Gastroesophageal sphincter (tissue), 3 donors: ENCODE measurements around the gene LRBA.

Experiments
- CTCF ChIP-seq, 4 experiments: fragments of 200-600 bp in 2 of 4; fragments of 450-650 bp in 2 of 4; sonication (generic) in 1 of 4; IDR thresholded peaks; one replicate each; pipeline ENCODE4 v1.5.1; 2017 to 2019; ENCODE audit warnings: antibody characterized with exemption in 4 of 4, mild to moderate bottlenecking in 2 of 4, moderate library complexity in 2 of 4
- EP300 ChIP-seq: sonication (generic); formaldehyde crosslinking; IDR thresholded peaks from one replicate; pipeline ENCODE4 v1.6.1; 2017; ENCODE audit warnings: antibody characterized with exemption, mild to moderate bottlenecking
- POLR2A ChIP-seq, 2 donors: fragments of 450-650 bp; IDR thresholded peaks; one replicate each; pipeline ENCODE4 v1.6.1; 2017; ENCODE audit warnings: antibody characterized with exemption in 2 of 2, mild to moderate bottlenecking in 2 of 2, moderate library complexity in 1 of 2

- TF ChIP-seq POLR2A (IDR thresholded peaks at IDR 0.05): no peak
- no peak for TF ChIP-seq EP300
- no peak for TF ChIP-seq CTCF (IDR thresholded peaks at IDR 0.05)
These were observed 275.5 kb downstream of the LRBA start for GRCh38 chr4:150739591-150739990.
